ENCODE results near the gene KDM2A. TPM values are rescaled to one million over a fixed set of nuclear protein-coding genes. Genes with fewer than 3 reads are reported as not detected.
A peak's percentile ranks its signal among the peaks of the same experiment; 100 is the strongest.

Gene KDM2A
- total RNA-seq, 1 donor from 2014 or later, result 71.0 TPM

DNA sequence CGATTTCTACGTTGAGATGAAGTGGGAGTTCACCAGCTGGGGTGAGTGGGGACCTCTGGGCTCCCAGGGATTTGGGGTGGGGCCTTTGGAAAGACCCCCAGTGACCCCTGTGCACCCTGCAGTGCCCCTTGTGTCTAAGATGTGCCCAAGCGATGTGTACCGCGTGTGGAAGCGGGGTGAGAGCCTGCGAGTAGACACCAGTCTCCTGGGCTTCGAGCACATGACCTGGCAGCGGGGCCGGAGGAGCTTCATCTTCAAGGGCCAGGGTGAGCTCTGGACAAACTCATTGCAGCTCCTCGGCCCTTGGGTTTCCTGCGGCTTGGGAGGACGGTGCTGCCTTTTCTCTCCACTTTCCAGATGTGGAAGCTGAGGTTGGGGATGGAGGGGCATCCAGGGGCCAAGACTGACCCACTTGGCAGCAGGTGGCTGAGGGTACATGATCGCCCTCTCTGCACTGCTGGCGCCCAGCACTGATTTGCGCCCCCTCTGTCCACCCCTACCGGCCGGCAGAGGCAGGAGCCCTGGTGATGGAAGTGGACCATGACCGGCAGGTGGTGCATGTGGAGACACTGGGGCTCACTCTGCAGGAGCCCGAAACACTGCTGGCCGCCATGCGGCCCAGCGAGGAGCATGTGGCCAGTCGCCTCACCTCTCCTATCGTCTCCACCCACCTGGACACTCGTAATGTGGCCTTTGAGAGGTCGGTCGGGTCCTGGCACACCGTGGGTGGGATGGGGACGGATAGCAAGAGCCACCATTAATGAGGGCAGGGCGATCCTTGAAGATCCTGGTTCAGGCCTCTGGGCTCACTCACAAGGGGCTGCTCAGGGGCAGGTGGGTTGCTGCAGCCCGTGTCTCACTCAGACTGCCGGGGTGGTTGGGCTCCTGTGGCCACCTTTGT is 172.7 kb downstream of the KDM2A start:
- Mint-ChIP-seq H3K27me3 (ENCODE audit: unreplicated experiment) (peaks cover 16% of the 10 kb centered on the region), H3K27ac (ENCODE audit: unreplicated experiment) (no peak overlapping the region), H3K36me3 (ENCODE audit: unreplicated experiment) (peaks cover 11% of the 10 kb centered on the region), H3K4me1 (ENCODE audit: low read depth, unreplicated experiment) (peaks cover 7% of the 10 kb centered on the region), H3K4me3 (ENCODE audit: unreplicated experiment) (no peak overlapping the region), H3K9me3 (ENCODE audit: unreplicated experiment) (peaks cover 13% of the 10 kb centered on the region)
- TF ChIP-seq, protein P1, sequence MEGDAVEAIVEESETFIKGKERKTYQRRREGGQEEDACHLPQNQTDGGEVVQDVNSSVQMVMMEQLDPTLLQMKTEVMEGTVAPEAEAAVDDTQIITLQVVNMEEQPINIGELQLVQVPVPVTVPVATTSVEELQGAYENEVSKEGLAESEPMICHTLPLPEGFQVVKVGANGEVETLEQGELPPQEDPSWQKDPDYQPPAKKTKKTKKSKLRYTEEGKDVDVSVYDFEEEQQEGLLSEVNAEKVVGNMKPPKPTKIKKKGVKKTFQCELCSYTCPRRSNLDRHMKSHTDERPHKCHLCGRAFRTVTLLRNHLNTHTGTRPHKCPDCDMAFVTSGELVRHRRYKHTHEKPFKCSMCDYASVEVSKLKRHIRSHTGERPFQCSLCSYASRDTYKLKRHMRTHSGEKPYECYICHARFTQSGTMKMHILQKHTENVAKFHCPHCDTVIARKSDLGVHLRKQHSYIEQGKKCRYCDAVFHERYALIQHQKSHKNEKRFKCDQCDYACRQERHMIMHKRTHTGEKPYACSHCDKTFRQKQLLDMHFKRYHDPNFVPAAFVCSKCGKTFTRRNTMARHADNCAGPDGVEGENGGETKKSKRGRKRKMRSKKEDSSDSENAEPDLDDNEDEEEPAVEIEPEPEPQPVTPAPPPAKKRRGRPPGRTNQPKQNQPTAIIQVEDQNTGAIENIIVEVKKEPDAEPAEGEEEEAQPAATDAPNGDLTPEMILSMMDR (IDR thresholded peaks at IDR 0.05; ENCODE audit: partially characterized antibody, unreplicated experiment), result no peak
- no peak for DNase-seq

DNA sequence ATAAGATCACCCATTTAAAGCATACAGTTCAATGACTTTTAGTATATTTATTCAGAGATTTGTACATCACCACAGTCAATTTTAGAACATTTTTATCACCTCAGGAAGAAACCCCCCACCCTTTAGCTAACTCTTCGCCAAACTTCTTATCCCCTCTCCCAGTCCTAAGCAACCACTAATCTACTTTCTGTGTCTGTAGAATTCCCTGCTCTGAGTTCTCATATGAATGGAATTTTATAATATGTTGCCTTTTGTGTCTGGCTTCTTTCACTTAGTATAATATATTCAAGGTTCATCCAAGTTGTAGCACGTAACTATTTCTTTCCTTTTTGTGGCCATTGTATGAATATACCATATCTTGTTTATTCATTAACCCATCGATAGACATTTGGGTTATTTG is 173.6 kb downstream of the KDM2A start:
- Mint-ChIP-seq H3K9me3 (ENCODE audit: unreplicated experiment) (peaks cover 6% of the 10 kb centered on the region), H3K27ac (ENCODE audit: unreplicated experiment) (no peak overlapping the region), H3K4me3 (ENCODE audit: unreplicated experiment) (no peak overlapping the region), H3K4me1 (ENCODE audit: low read depth, unreplicated experiment) (peaks cover 3% of the 10 kb centered on the region), H3K27me3 (ENCODE audit: unreplicated experiment) (peaks cover 10% of the 10 kb centered on the region), H3K36me3 (ENCODE audit: unreplicated experiment) (peaks cover 16% of the 10 kb centered on the region)
- no peak for DNase-seq
- TF ChIP-seq, protein P1 (IDR thresholded peaks at IDR 0.05; ENCODE audit: partially characterized antibody, unreplicated experiment), result no peak

DNA sequence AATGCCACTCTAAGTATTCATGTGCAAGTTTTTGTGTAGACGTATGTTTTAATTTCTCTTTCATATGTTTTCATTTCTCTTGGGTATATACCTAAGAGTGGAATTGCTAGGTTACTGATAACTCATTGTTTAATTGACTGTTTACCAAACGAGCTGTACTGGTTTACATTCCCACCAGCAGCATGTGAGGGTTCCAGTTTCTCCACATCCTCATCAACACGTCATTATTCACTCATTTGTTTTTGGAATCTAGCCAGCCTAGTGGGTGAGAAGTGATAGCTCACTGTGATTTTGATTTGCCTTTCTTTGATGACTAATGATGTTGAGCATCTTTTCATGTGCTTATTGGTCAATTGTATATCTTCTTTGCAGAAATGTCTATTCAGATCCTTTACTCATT is 174.0 kb downstream of the KDM2A start:
- TF ChIP-seq, protein P1 (IDR thresholded peaks at IDR 0.05; ENCODE audit: partially characterized antibody, unreplicated experiment), result no peak

DNA sequence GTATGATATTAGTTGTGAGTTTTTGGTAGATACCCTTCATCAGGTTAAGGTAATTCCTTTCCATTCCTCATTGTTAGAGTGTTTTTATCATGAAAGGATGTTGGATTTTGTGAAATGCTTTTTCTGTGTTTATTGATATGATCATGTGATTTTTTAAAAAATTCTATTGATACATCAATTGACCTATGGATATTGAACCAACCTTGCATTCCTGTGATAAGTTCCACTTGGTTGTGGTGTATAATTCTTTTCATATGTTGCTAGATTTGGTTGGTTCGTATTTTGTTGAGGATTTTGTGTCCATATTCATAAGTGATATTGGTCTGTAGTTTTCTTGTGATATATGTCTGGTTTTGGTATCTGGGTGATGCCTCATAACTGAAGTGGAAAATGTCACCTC is 176.8 kb downstream of the KDM2A start:
- no peak overlapping the region for H3K4me3 Mint-ChIP-seq (ENCODE audit: unreplicated experiment)
- H3K27ac Mint-ChIP-seq (ENCODE audit: unreplicated experiment), result no peak overlapping the region
- no peak for DNase-seq
- no peaks in the 10 kb centered on the region for H3K27me3 Mint-ChIP-seq (ENCODE audit: unreplicated experiment)
- TF ChIP-seq, protein P1 (IDR thresholded peaks at IDR 0.05; ENCODE audit: partially characterized antibody, unreplicated experiment), result no peak
- H3K4me1 Mint-ChIP-seq (ENCODE audit: low read depth, unreplicated experiment), result no peaks in the 10 kb centered on the region
- peaks cover 21% of the 10 kb centered on the region for H3K36me3 Mint-ChIP-seq (ENCODE audit: unreplicated experiment)
- H3K9me3 Mint-ChIP-seq (ENCODE audit: unreplicated experiment), result peaks cover 5% of the 10 kb centered on the region

More for the DNA sequence above, 174.0 kb downstream of the KDM2A start:
- H3K27me3 Mint-ChIP-seq (ENCODE audit: unreplicated experiment), result peaks cover 7% of the 10 kb centered on the region
- H3K9me3 Mint-ChIP-seq (ENCODE audit: unreplicated experiment), result peaks cover 6% of the 10 kb centered on the region
- DNase-seq, result no peak
- no peak overlapping the region for H3K4me3 Mint-ChIP-seq (ENCODE audit: unreplicated experiment)
- H3K36me3 Mint-ChIP-seq (ENCODE audit: unreplicated experiment), result peaks cover 16% of the 10 kb centered on the region
- no peaks in the 10 kb centered on the region for H3K4me1 Mint-ChIP-seq (ENCODE audit: low read depth, unreplicated experiment)
- no peak overlapping the region for H3K27ac Mint-ChIP-seq (ENCODE audit: unreplicated experiment)

DNA sequence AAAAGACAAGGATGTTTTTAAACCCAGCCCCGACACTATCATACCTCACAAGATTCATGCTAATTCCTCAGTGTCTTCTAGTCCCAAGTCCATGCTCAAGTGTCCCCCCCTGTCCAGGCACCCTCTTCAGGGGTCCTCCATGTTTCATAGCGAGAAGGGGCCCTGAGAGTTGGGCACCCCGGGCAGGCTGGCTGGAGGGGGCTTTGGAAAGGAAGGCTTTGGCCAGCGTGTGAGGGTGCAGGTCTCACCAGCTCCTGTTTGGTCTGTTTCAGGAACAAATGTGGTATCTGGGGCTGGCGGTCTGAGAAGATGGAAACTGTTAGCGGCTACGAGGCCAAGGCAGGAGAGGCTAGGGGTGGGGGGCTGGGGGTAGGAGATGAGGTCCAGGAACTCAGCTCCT is 179.7 kb downstream of the KDM2A start:
- Mint-ChIP-seq H3K4me3 (ENCODE audit: unreplicated experiment) (no peak overlapping the region), H3K36me3 (ENCODE audit: unreplicated experiment) (peaks cover 21% of the 10 kb centered on the region), H3K4me1 (ENCODE audit: low read depth, unreplicated experiment) (peaks cover 4% of the 10 kb centered on the region), H3K27ac (ENCODE audit: unreplicated experiment) (peak overlapping the region; percentile 20), H3K27me3 (ENCODE audit: unreplicated experiment) (peaks cover 2% of the 10 kb centered on the region), H3K9me3 (ENCODE audit: unreplicated experiment) (peaks cover 3% of the 10 kb centered on the region)
- no peak for DNase-seq
- TF ChIP-seq, protein P1 (IDR thresholded peaks at IDR 0.05; ENCODE audit: partially characterized antibody, unreplicated experiment), result no peak
